ENCODE results near the gene TMEM132A. TPM values are rescaled to one million over a fixed set of nuclear protein-coding genes. Genes with fewer than 3 reads are reported as not detected.

Gene TMEM132A
- total RNA-seq, 4 donors from 2014 or later, result 7.5 to 9.6 (median 8.0) TPM

Other genes starting within 250 kb of the TMEM132A start
- gene MS4A8, start 224.8 kb upstream of the TMEM132A start, total RNA-seq, result not detected
- not detected for gene MS4A18, start 199.7 kb upstream of the TMEM132A start, total RNA-seq
- gene MS4A15, start 167.6 kb upstream of the TMEM132A start, total RNA-seq, result not detected
- gene MS4A10, start 139.1 kb upstream of the TMEM132A start, total RNA-seq, result not detected
- 10 to 100 TPM; 32.5 to 46.3 (median 40.3) TPM for gene CCDC86, start 82.3 kb upstream of the TMEM132A start, total RNA-seq
- under 1 TPM in 3 of 4 donors, not detected in 1; 0.19 to 0.68 (median 0.34) TPM for gene PTGDR2, start 68.5 kb upstream of the TMEM132A start, total RNA-seq
- gene ZP1, start 56.9 kb upstream of the TMEM132A start, total RNA-seq, result 1 to 10 TPM in 1 of 4 donors, under 1 TPM in 1, not detected in 2; 0.94 to 5.5 TPM
- 100 to 1,000 TPM; 101 to 153 (median 116) TPM for gene PRPF19, start 17.9 kb upstream of the TMEM132A start, total RNA-seq
- 100 to 1,000 TPM in 3 of 4 donors, 10 to 100 TPM in 1; 67.4 to 128 (median 110) TPM for gene TMEM109, start 10.3 kb upstream of the TMEM132A start, total RNA-seq
- 10 to 100 TPM in 2 of 4 donors, 1 to 10 TPM in 2; 1.7 to 10.5 (median 9.8) TPM for gene SLC15A3, start 27.7 kb downstream of the TMEM132A start, total RNA-seq
- 1 to 10 TPM in 2 of 4 donors, under 1 TPM in 2; 0.15 to 1.7 (median 1.2) TPM for gene CD6, start 47.2 kb downstream of the TMEM132A start, total RNA-seq
- 1 to 10 TPM in 2 of 4 donors, under 1 TPM in 1, not detected in 1; 0.96 to 1.6 (median 1.2) TPM for gene CD5, start 178.0 kb downstream of the TMEM132A start, total RNA-seq
- gene VPS37C, start 237.0 kb downstream of the TMEM132A start, total RNA-seq, result 10 to 100 TPM; 26.4 to 36.3 (median 35.7) TPM

All from suprapubic skin (tissue), 4 donors.